HG03460 (cell line): ENCODE results near the gene ACTMAP.
"Not testable (repeated sequence)": the region's sequence is repeated elsewhere in the genome, so short reads cannot be mapped to it uniquely, and the experiment has no call there.

Source experiments
- ATAC-seq: cut with Tn5 transposase; IDR thresholded peaks from one replicate; pipeline ENCODE4 v1.9.1; 2021; ENCODE audit not compliant: unreplicated experiment

Gene ACTMAP

DNA sequence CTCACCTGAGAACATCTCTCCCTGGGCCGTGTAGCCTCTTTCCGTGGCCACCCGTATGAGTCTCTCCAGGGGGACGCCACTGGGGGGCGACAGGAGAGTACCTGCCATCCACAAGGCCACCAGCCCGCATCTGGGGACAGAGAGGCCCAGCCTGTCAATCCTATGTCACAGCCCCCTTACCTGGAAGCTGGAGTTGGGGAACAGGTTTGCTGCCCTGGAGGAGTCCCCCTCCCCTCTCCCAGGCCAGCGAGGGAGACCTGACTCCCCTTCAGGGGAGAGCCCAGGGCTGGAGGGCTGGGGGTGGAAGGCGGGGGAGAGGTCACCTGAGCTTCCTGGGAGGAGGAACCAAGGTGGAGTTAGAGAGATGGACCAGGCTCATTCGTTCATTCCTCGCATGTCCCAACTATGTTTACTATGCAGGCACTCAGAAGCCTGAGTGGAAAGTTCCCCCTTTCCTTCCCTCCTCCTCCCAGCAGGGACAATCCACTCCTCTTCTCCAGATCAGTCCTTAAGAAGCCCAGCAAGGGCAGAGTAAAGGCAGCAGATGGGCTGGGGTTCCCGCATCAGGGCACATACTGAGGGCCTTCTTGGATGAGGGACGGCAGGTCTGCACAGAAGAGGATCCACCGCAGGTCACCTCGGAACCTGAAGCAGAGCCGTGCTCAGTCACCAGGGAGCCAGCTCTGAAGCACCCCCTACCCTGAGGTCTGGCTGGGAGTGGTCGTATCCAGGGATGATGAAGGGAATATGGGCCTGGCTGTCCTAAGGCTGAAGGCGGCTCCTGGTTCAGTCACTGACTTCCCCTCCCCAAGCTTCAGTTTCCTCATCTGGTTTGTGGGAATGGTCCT lies 5.5 kb downstream of the ACTMAP start:
- no peak for ATAC-seq

DNA sequence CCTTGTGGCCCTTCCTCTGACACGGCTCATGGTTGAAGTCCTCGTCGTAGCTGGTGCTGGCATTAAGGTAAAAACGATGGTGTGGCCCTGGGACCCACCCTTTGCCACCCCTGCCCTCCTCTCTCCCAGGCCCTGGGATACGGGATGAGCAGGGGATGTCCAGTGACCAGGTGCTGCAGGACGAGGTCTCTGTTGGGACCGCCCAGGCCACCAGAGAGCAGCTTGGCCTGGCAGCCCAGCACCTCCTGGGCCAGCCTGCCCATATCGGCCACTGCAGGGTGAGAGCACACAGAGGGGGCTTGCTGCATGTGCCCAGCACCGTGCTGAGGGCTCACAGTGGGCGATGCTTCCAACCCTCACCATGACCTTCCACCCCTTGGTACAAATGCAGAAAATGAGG lies 6.4 kb downstream of the ACTMAP start:
- ATAC-seq, result no peak

DNA sequence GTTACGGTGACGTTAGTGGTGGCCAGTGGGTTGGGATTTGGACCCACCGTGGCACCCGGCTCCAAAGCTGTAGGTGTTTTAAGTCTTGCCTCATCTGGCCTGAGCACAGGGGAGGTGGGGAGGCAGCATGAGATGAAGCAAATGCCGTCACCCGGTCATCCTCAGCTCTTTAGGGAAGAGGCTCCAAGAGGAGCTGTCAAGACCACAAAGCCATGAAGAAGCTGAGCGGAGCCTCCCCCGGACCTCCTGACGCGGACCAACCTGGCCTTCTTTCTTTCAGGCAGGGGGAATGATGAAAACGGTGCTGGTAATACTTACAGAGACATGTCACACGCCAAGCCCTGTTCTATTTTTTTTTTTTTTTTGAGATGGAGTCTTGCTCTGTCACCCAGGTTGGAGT lies 7.4 kb downstream of the ACTMAP start:
- no peak for ATAC-seq

DNA sequence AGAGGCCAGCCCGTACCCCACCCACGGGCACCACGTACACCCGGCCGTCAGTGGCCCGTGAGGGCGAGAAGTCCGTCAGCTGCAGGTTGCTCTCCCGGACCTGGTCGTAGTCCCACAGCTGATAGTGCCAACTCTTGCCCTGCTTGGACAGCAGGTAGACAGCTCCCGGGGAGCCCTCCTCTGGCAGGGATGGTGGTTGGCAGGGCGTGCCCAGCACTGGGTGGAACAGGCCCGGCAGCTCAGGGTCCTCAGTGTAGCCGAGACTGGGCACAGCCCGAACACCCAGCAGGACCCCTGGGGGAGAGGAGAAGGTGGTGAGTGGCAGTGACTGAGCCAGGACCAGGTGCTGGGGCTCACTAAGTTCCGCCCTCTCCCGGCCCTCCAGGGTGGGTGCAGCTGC lies 7.8 kb downstream of the ACTMAP start:
- ATAC-seq, result no peak

DNA sequence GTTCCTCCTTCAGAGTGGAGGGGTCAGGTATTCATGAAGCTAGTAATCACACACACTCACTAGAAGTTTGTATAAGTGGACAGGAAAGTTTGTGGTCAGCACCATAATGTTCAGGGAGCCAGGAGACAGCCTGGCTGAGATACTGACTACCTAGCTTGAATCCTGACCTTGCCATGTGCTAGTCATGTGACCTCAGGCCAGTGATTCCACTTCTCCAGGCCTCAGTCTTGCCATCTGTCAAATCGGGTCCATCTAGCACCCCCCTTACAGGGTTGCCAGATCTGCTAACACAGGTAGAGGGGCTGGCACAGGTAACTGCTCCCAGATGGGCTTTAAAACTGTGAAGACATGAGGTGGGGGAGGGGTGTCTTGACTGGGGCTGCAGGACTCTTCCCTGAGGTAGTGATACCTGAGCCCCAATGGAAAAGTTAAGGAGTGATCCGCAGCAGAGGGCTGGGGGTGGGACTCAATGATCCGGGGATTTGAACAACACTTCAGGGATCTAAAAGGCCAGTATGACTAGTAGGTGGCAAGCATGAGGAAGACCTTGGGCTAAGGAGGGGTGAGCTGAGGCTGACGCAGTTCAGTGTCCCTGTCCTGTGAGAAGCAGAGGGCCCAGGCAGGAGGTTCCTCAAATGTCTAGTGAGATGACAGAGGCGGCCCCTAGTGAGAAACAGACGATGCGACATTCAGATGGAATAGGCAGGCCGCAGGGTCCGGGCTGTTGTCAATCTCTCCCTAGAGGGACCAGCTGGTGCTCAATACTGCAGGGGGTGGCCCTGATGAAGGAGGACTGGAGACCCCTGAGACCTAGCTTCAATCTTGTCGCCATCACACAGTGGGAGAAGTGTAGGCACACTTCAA lies 8.5 kb downstream of the ACTMAP start:
- ATAC-seq, result no peak

DNA sequence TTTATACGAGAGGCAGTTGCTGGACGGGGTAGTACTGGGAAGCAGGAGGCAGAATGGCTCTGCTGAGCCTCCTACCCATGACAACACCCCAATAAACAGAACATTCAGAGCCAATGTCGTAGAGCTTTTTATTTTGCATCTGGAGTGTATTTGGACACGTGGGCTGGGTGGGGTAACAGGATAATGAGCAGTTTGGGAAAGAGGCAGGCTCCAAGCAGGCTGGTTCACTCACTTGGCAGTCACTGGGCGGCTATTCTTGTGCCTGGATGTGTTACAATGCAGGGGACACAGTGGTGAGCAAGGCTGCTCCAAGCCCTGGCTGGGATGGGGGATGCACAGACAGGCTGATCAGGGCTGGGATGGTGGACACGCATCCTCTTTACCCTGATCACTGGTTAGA lies 9.5 kb downstream of the ACTMAP start:
- ATAC-seq, result no peak

DNA sequence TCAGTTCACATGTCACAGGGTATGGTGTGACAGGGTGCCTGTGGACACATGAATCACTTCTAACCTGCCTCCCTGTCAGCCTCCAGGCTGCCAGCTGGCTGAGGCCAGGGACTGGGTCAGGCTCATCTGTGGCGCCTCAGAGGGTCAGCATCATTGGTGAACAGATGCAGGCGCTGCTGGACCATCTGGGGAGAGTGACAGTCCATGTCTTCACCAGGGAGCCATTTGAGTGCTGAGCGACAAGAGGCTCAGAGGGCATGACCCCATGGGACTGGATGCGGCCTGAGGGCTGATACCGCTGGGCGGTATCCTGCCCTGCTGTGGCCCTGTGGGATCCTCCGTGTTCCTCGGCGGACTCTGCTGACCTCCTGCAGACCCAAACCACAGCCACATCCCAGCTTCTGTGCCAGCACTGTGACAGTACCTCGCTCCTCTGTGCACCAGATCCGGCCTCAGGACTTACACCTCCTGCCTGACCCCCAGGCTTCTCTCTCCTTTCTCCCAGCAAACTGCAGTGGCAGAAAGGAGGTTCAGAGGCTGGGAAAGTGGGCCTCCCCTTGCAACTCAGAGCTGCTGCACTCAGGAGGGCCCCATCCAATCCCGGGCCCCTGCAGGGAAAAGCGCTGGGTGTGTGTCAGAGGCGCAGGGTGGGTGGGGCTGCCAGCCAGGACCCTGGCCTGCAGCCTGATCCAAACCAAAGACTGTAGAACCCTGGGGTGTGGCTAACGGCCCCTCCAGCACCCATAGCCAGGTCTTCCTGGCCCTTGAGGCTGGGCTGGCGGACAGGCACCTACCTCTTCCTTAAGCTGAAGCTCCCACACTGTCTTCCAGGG lies 10.2 kb downstream of the ACTMAP start:
- ATAC-seq, result no peak

DNA sequence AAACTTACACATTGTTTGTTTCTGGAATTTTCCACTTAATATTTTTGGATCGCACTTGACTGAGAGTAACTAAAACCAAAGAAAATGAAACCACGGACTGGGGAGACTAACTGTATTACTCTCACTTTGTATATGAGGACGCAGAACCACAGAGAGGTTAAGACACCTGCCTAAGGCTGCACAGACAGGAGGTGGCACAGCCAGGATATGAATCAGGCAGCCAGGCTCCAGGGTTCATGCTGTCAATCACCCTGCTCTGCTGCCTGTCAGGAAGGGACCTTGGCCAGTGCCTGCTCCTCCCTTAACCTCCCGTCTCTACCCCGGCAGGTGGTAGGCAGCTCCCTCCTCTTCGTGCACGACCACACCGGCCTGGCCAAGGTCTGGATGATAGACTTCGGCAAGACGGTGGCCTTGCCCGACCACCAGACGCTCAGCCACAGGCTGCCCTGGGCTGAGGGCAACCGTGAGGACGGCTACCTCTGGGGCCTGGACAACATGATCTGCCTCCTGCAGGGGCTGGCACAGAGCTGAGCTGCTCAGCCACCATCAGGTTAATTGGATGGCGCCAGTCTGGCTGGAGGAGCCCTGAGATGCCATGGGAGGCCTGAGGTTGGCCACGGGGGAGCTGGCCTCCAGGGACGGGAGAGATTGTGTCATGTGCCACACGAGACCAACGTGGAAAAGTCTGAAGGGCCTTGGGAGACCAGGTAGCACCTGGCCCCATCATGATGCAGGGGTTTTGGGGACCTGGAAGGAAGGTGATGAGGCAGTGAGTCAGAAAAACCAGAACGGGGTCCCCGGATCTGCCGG lies 11.0 kb downstream of the ACTMAP start:
- ATAC-seq, result no peak

DNA sequence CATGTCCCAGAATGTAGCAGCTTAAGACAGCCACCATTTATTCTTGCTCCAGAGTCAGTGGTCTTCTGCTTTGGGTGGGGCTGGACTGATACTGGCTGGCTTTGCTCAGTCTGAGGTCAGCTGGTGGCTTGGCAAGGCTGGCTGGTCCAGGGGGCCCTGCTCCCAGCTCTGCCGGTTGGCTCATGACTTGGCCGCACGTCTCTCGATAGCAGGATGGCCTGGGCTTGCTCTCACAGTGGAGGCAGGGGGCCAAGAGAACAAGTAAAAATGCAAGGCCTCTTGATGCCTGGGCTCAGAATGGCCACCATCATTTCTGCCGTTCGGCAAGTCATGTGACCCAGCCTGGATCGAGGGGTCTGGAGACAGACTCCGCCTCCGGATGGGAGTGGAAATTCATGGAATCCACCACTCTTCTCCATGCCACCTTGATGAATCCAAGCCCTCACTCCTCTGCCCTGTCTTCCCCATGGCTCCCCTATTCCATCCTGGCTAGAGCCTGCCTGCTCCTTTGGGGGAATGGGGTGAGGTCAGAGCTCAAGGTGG lies 13.1 kb downstream of the ACTMAP start:
- no peak for ATAC-seq

DNA sequence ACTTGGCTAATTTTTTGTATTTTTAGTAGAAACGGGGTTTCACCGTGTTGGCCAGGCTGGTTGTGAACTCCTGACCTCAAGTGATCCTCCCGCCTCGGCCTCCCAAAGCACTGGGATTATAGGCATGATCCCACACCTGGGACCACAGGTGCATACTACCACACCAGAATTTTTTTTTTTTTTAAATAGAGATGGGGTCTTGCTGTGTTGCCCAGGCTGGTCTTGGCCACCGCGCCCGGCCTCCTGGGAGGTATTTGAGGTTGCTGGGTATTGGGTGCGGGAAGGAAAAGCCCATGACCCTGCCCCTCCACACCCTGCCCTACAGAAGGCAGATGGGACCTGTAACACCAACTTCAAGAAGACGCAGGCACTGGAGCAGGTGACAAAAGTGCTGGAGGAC lies 13.6 kb downstream of the ACTMAP start:
- no peak for ATAC-seq

DNA sequence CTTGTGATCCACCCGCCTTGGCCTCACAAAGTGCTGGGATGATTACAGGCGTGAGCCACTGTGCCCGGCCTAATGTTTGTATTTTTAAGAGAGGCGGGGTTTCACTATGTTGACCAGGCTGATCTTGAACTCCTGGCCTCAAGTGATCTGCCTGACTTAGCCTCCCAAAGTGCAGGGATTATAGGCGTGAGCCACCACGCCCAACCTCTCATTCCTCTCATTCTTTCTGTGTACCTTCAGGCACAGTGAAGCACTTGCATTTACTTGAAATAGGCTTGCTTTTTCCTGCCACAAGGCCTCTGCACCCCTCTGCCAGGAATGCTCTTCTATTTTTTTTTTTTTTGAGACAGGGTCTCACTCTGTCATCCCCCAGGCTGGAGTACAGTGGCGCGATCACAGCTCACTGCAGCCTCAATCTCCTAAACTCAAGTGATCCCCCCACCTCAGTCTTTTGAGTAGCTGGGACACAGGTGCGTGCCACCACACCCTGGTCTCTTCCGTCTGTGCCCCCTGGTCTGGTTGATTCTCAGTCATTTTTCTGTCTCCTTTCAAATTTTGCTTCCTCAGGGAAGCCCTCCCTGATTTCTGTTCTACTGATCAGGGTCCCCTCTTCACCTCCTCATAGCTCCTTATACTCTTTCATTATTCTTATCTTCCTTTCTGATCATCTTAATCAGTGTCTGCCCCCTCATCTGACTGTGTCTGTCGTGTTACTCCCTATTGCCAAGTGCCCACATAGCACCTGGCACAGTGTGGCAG lies 15.1 kb downstream of the ACTMAP start:
- ATAC-seq, result no peak

DNA sequence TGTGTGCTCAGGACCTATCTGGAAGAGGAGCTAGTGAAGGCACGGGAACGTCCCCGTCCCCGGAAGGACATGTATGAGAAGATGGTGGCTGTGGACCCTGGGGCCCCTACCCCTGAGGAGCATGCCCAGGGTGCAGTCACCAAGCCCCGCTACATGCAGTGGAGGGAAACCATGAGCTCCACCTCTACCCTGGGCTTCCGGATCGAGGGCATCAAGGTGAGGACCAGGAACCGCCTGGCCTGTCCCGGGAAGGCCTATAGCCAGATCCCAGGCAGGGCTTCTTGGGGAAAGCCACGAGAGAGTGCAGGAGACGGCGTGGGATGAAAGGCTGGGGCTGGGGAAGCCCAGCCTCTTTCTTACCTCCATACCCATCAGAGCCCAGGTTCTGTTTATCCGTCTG lies 17.1 kb downstream of the ACTMAP start:
- no peak for ATAC-seq

DNA sequence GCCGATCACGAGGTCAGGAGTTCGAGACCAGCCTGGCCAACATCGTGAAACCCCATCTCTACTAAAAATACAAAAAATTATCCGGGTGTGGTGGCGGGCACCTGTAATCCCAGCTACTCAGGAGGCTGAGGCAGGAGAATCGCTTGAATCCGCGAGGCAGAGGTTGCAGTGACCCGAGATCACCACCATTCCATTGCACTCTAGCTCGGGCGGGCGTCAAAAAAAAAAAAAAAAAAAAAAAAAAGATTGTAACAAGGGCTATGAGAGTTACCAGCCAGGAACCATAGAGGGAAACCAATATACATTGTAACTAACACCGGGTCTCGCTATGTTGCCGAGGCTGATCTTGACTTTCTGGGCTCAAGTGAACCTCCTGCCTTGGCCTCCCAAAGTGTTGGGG lies 18.0 kb downstream of the ACTMAP start:
- not testable (repeated sequence) for ATAC-seq

DNA sequence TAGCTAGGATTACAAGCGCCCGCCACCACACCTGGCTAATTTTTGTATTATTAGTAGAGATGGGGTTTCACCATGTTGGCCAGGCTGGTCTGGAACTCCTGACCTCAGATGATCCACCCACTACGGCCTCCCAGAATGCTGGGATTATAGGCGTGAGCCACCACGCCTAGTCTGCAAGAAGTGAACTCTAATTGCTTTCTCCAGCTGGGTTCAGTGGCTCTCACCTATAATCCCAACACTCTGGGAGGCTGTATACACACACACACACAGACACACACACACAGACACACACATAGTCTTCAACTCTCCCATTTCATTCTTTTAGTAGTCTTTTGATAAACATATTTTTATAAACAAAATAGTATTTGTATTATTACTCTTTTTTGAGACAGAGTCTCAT lies 20.2 kb downstream of the ACTMAP start:
- ATAC-seq, result not testable (repeated sequence)

DNA sequence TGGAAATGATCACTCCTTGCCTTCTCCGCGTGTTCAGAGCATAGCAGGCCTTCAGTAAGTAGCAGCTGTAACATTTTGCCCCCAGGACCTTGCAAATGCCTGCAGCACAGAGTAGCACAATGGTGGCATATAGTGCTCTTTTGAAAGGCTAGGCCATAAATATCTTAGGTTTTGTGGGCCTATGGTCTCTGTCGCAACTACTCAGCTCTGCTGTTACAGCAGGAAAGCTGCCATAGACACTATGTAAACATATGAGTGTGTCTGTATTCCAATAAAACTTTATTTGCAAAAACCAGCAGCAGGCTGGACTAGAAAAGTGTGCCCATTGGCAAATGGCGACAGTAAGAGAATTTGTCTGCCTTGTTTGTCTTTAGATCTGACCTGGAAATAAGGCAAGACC lies 24.0 kb downstream of the ACTMAP start:
- no peak for ATAC-seq

DNA sequence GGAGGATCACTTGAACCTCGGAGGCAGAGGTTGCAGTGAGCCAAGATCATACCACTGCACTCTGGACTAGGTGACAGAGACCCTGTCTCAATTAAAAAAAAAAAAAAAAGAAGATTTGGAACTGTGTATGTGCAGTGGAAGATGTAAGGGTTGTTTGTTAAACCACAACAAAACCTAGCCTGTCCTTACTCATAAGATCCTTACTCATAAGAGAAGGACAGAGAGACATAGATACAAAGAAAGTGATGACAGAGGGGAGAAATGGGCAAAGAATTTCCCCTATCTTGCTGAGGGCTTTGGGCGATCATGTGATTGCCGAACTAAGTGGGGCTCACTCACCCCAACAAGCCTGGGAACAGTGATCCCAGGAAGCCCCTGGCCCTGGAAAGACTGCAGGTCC lies 25.4 kb downstream of the ACTMAP start:
- no peak for ATAC-seq

DNA sequence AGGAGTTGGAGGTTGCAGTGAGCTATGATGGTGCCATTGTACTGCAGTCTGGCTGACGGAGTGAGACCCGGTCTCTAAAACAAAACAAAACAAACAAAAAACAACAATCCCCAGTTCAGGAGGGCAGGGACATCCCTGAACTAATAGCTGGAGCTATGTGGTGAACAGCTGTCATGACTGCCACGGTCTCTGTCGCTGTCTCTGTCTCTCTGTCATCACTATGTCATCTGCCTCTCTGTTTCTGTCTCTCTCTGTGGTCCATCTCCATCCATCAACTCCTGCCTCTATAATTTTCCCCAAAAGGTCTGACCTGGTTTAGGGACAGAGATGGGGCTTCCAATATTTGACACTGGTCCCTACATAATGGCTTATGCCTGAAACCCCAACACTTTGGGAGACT lies 26.0 kb downstream of the ACTMAP start:
- no peak for ATAC-seq

DNA sequence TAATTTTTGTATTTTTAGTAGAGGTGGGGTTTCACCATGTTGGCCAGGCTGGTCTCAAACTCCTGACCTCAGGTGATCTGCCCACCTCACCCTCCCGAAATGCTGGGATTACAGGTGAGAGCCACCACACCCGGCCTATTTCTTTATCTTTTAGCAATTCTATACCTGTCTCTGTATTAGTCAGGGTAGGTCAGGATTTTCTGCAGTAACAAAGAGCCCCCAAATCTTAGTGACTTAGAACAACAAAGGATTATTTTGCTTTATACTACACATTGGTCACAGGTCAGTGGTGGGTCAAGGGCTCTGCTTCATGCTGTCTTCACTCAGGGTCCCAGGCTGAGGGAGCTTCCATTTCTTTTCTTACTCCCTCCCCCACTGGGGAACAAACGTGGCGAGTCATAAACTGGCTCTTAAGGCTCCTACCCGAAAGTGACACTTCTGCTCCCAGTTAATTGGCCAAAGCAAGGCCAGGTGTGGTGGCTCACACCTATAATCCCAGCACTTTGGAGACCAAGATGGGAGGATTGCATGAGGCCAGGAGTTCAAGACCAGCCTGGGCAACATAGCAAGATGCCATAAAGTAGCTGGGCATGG lies 26.5 kb downstream of the ACTMAP start:
- no peak for ATAC-seq
